ENCODE data around the gene PLA2G2C. TPM values are rescaled to one million over a fixed set of nuclear protein-coding genes. Genes with fewer than 3 reads are reported as not detected.
A peak's percentile ranks its signal among the peaks of the same experiment; 100 is the strongest.
"Not testable (repeated sequence)": the region's sequence is repeated elsewhere in the genome, so short reads cannot be mapped to it uniquely, and the experiment has no call there.

Gene PLA2G2C
- not detected for polyA plus RNA-seq (2013, experiment 1 of 4)
- polyA plus RNA-seq (2013, experiment 2 of 4), result not detected
- polyA plus RNA-seq (2013, experiment 3 of 4), result not detected
- not detected for polyA plus RNA-seq (2013, experiment 4 of 4)

GRCh38 chr1:20185834-20186782 lies at the start of gene PLA2G2C, which contains the start of gene UBXN10:
Gene PLA2G2C (minus strand): TSS chr1:20186518. CDS start chr1:20177363, 9,155 bp downstream.
Gene UBXN10 (plus strand): TSS chr1:20186096. CDS start chr1:20190562, 4,466 bp downstream.
- Histone ChIP-seq H3K4me1 (ENCODE audit: control insufficient read depth, insufficient read depth, low read length) (peaks cover 13% of the 10 kb centered on the region), H3K9me3 (ENCODE audit: control insufficient read depth, low read length) (no peaks in the 10 kb centered on the region), H3K36me3 (ENCODE audit: control insufficient read depth, insufficient read depth, low read length) (no peaks in the 10 kb centered on the region), H3K27me3 (ENCODE audit: control insufficient read depth, insufficient read depth, low read length, poor library complexity, severe bottlenecking) (peaks cover 13% of the 10 kb centered on the region), H3K27ac (ENCODE audit: insufficient read depth, low read depth, low read length, poor library complexity, severe bottlenecking) (no peak within 1 kb of the TSS), H3K4me3 (ENCODE audit: insufficient read depth, low read depth, low read length) (peak within 1 kb of the TSS; percentile 46)
- 1 to 3% methylated on average over 52 of the region's 52 CpGs for WGBS, 2 experiments

- WGBS, 2 experiments, result 87 to 89% methylated on average over 6 of the region's 6 CpGs
- H3K4me3 ChIP-seq (ENCODE audit: insufficient read depth, low read depth, low read length), result no peak overlapping the region
- H3K9me3 ChIP-seq (ENCODE audit: control insufficient read depth, low read length), result no peaks in the 10 kb centered on the region
- H3K36me3 ChIP-seq (ENCODE audit: control insufficient read depth, insufficient read depth, low read length), result no peaks in the 10 kb centered on the region
- H3K4me1 ChIP-seq (ENCODE audit: control insufficient read depth, insufficient read depth, low read length), result no peaks in the 10 kb centered on the region
- no peaks in the 10 kb centered on the region for H3K27me3 ChIP-seq (ENCODE audit: control insufficient read depth, insufficient read depth, low read length, poor library complexity, severe bottlenecking)
- no peak overlapping the region for H3K27ac ChIP-seq (ENCODE audit: insufficient read depth, low read depth, low read length, poor library complexity, severe bottlenecking)
Observed at GRCh38 chr1:20234788-20235535, 48.6 kb upstream of the PLA2G2C start.

GRCh38 chr1:20233866-20234265 lies 47.5 kb upstream of the PLA2G2C start:
- 75 to 77% methylated on average over 6 of the region's 6 CpGs for WGBS, 2 experiments
- Histone ChIP-seq H3K36me3 (ENCODE audit: control insufficient read depth, insufficient read depth, low read length) (no peaks in the 10 kb centered on the region), H3K4me3 (ENCODE audit: insufficient read depth, low read depth, low read length) (no peak overlapping the region), H3K27ac (ENCODE audit: insufficient read depth, low read depth, low read length, poor library complexity, severe bottlenecking) (no peak overlapping the region), H3K4me1 (ENCODE audit: control insufficient read depth, insufficient read depth, low read length) (no peaks in the 10 kb centered on the region), H3K9me3 (ENCODE audit: control insufficient read depth, low read length) (no peaks in the 10 kb centered on the region), H3K27me3 (ENCODE audit: control insufficient read depth, insufficient read depth, low read length, poor library complexity, severe bottlenecking) (no peaks in the 10 kb centered on the region)

GRCh38 chr1:20233394-20233793 lies 47.1 kb upstream of the PLA2G2C start:
- Histone ChIP-seq H3K27me3 (ENCODE audit: control insufficient read depth, insufficient read depth, low read length, poor library complexity, severe bottlenecking) (no peaks in the 10 kb centered on the region), H3K9me3 (ENCODE audit: control insufficient read depth, low read length) (no peaks in the 10 kb centered on the region), H3K4me3 (ENCODE audit: insufficient read depth, low read depth, low read length) (no peak overlapping the region), H3K4me1 (ENCODE audit: control insufficient read depth, insufficient read depth, low read length) (no peaks in the 10 kb centered on the region), H3K27ac (ENCODE audit: insufficient read depth, low read depth, low read length, poor library complexity, severe bottlenecking) (no peak overlapping the region), H3K36me3 (ENCODE audit: control insufficient read depth, insufficient read depth, low read length) (no peaks in the 10 kb centered on the region)
- WGBS, 2 experiments, result 43 to 48% methylated on average over 3 of the region's 3 CpGs

- 86 to 88% methylated on average over 7 of the region's 7 CpGs for WGBS, 2 experiments
Observed at GRCh38 chr1:20232564-20232963, 46.2 kb upstream of the PLA2G2C start.

GRCh38 chr1:20229171-20229570 lies 42.9 kb upstream of the PLA2G2C start:
- H3K27ac ChIP-seq (ENCODE audit: insufficient read depth, low read depth, low read length, poor library complexity, severe bottlenecking), result no peak overlapping the region
- no peaks in the 10 kb centered on the region for H3K36me3 ChIP-seq (ENCODE audit: control insufficient read depth, insufficient read depth, low read length)
- WGBS, 2 experiments, result 84 to 95% methylated on average over 2 of the region's 2 CpGs
- peaks cover 3% of the 10 kb centered on the region for H3K27me3 ChIP-seq (ENCODE audit: control insufficient read depth, insufficient read depth, low read length, poor library complexity, severe bottlenecking)
- H3K4me1 ChIP-seq (ENCODE audit: control insufficient read depth, insufficient read depth, low read length), result no peaks in the 10 kb centered on the region
- H3K4me3 ChIP-seq (ENCODE audit: insufficient read depth, low read depth, low read length), result no peak overlapping the region
- H3K9me3 ChIP-seq (ENCODE audit: control insufficient read depth, low read length), result no peaks in the 10 kb centered on the region

More at GRCh38 chr1:20232564-20232963, 46.2 kb upstream of the PLA2G2C start:
- not testable (repeated sequence) for H3K4me3 ChIP-seq (ENCODE audit: insufficient read depth, low read depth, low read length); H3K4me1 ChIP-seq (ENCODE audit: control insufficient read depth, insufficient read depth, low read length); H3K27ac ChIP-seq (ENCODE audit: insufficient read depth, low read depth, low read length, poor library complexity, severe bottlenecking); H3K9me3 ChIP-seq (ENCODE audit: control insufficient read depth, low read length); H3K27me3 ChIP-seq (ENCODE audit: control insufficient read depth, insufficient read depth, low read length, poor library complexity, severe bottlenecking); H3K36me3 ChIP-seq (ENCODE audit: control insufficient read depth, insufficient read depth, low read length)

- no peaks in the 10 kb centered on the region for H3K9me3 ChIP-seq (ENCODE audit: control insufficient read depth, low read length)
- H3K4me1 ChIP-seq (ENCODE audit: control insufficient read depth, insufficient read depth, low read length), result no peaks in the 10 kb centered on the region
- 88 to 94% methylated on average over 10 to 11 of the region's 11 CpGs for WGBS, 2 experiments
- no peak overlapping the region for H3K4me3 ChIP-seq (ENCODE audit: insufficient read depth, low read depth, low read length)
- H3K27ac ChIP-seq (ENCODE audit: insufficient read depth, low read depth, low read length, poor library complexity, severe bottlenecking), result no peak overlapping the region
- no peaks in the 10 kb centered on the region for H3K36me3 ChIP-seq (ENCODE audit: control insufficient read depth, insufficient read depth, low read length)
- H3K27me3 ChIP-seq (ENCODE audit: control insufficient read depth, insufficient read depth, low read length, poor library complexity, severe bottlenecking), result peaks cover 4% of the 10 kb centered on the region
Observed at GRCh38 chr1:20228314-20228825, 42.1 kb upstream of the PLA2G2C start.

DNA sequence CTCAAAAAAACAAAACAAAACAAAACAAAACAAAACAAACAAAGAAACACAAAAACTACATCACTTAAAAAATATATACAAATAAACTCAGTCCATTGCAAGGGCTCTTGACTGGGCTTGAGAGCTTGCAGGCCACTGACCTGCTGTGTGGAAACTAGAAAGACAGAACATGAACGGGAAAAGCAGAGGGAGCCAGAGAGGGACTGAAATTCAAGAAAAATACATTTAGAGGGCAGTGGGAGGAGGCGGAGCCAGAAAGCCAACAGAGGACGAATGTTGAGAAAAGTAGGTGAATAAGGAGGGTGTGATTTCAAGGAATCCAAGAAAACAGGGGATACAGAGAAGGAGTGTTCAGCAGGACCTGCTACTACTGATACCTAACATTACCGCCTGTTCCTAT lies 41.4 kb upstream of the PLA2G2C start:
- Histone ChIP-seq H3K27me3 (ENCODE audit: control insufficient read depth, insufficient read depth, low read length, poor library complexity, severe bottlenecking) (peaks cover 4% of the 10 kb centered on the region), H3K4me3 (ENCODE audit: insufficient read depth, low read depth, low read length) (no peak overlapping the region), H3K27ac (ENCODE audit: insufficient read depth, low read depth, low read length, poor library complexity, severe bottlenecking) (no peak overlapping the region), H3K36me3 (ENCODE audit: control insufficient read depth, insufficient read depth, low read length) (no peaks in the 10 kb centered on the region), H3K4me1 (ENCODE audit: control insufficient read depth, insufficient read depth, low read length) (no peaks in the 10 kb centered on the region), H3K9me3 (ENCODE audit: control insufficient read depth, low read length) (no peaks in the 10 kb centered on the region)
- WGBS, 2 experiments, result 62 to 68% methylated on average over 4 of the region's 4 CpGs

- no peaks in the 10 kb centered on the region for H3K36me3 ChIP-seq (ENCODE audit: control insufficient read depth, insufficient read depth, low read length)
- H3K27me3 ChIP-seq (ENCODE audit: control insufficient read depth, insufficient read depth, low read length, poor library complexity, severe bottlenecking), result peaks cover 4% of the 10 kb centered on the region
- H3K9me3 ChIP-seq (ENCODE audit: control insufficient read depth, low read length), result no peaks in the 10 kb centered on the region
- H3K4me3 ChIP-seq (ENCODE audit: insufficient read depth, low read depth, low read length), result no peak overlapping the region
- H3K27ac ChIP-seq (ENCODE audit: insufficient read depth, low read depth, low read length, poor library complexity, severe bottlenecking), result no peak overlapping the region
- 72 to 77% methylated on average over 3 of the region's 3 CpGs for WGBS, 2 experiments
- peaks cover 6% of the 10 kb centered on the region for H3K4me1 ChIP-seq (ENCODE audit: control insufficient read depth, insufficient read depth, low read length)
Observed at GRCh38 chr1:20224546-20224945, 38.2 kb upstream of the PLA2G2C start.
